Measurements from ENCODE around the gene CPA2.

GRCh38 chr7:130273081-130273932 is 6.6 kb downstream of the CPA2 start:
- TF ChIP-seq POLR2A (IDR thresholded peaks at IDR 0.05; ENCODE audit: extremely low read depth, insufficient read length) = peak; percentile 29
- no peak for TF ChIP-seq CTCF (IDR thresholded peaks at IDR 0.05; ENCODE audit: low read depth, low read length)
